ENCODE measurements around the gene ZNF638. TPM values are rescaled to one million over a fixed set of nuclear protein-coding genes. Genes with fewer than 3 reads are reported as not detected.

Gene ZNF638
- total and polyA plus RNA-seq, 9 of the 15 experiments (the other 6 are each of a cell fraction or from before 2014, with no cell fraction given) = 53.3 to 165 (median 98.8) TPM

- TF ChIP-seq UBTF (IDR thresholded peaks at IDR 0.05; ENCODE audit: borderline replicate concordance in 1 of 2, low read depth in 2 of 2, low read length in 2 of 2) = no peak
- TF ChIP-seq HBP1 (CRISPR knock-in tag; IDR thresholded peaks at IDR 0.05) = no peak
- TF ChIP-seq KDM5B (IDR thresholded peaks at IDR 0.05; ENCODE audit: insufficient replicate concordance, low read depth, low read length) = no peak
- TF ChIP-seq RAD21 (CRISPR knock-in tag; conservative IDR thresholded peaks at IDR 0.05 in 1 of 2, IDR thresholded peaks at IDR 0.05 in 1 of 2) = no peak
These were observed 147.7 kb downstream of the ZNF638 start (continued) for GRCh38 chr2:71479261-71479660.

DNA sequence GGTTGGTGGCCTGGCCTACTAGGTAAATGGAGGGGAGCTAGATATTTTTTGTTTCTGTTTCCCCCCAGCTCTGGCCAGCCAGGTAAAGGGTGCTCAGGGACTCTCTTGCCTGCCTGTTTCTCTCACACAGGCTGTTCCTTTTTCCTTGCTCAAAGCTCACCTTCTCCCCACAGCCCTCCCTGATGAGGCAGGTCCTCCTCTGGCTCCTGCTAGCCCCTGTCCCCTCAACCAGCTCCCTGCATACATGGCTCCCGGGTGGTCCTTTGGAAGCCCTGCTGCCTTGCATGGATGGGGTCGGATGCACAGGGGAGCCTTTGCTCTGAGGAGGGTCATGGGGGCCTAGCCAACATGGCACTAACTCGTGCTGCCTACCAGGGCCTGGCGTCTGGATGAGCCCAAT is 149.5 kb downstream of the ZNF638 start:
- no peak for DNase-seq (ENCODE audit: extremely low read depth in 1 of 4, low spot score in 3 of 4)
- peaks cover 13 to 28% of the 10 kb centered on the region in 2 experiments; a peak in 4 of 5 replicates for H3K27me3 ChIP-seq (ENCODE audit: control insufficient read depth in 2 of 2, insufficient read depth in 2 of 2, low read length in 2 of 2)
- no peaks in the 10 kb centered on the region for H4K20me1 ChIP-seq (replicated peaks; ENCODE audit: control insufficient read depth, insufficient read depth, low read length)
- WGBS (ENCODE audit: insufficient coverage, low coverage, missing lambda C conversion rate) = 0% methylated on average over 4 of the region's 4 CpGs
- H3K4me1 ChIP-seq (replicated peaks in 1 of 2; ENCODE audit: control insufficient read depth in 2 of 2, insufficient read depth in 2 of 2, low read length in 2 of 2) = no peaks in the 10 kb centered on the region
- no peak for FAIRE-seq
- H3K9me3 ChIP-seq (replicated peaks; ENCODE audit: control insufficient read depth, insufficient read depth, low read depth, low read length) = no peaks in the 10 kb centered on the region
- no peak for ATAC-seq
- in situ Hi-C loops (cut with MboI) (no loop called here), intact Hi-C loops (cut with micrococcal nuclease) (no loop called here)
- no peaks in the 10 kb centered on the region for H3K79me2 ChIP-seq (ENCODE audit: control insufficient read depth, insufficient read depth, low read length)
- ChIA-PET POLR2A (no interaction called here), CTCF (ENCODE audit: low intra/inter-chr PET ratio) (no interaction called here)
- no peaks in the 10 kb centered on the region for H3K9me1 ChIP-seq (ENCODE audit: control insufficient read depth, insufficient read depth, low read length)
- H3K36me3 ChIP-seq (ENCODE audit: control insufficient read depth, insufficient read depth, low read length) = no peaks in the 10 kb centered on the region
- no TSS peak for BruUV-seq (replicated peaks)
- H3K27ac ChIP-seq (ENCODE audit: extremely low read depth, low read depth, low read length) = no peak overlapping the region
- no peak overlapping the region for H3K4me3 ChIP-seq
- H3K4me2 ChIP-seq (ENCODE audit: insufficient read depth, low read length) = no peak overlapping the region
- no peak overlapping the region for H3K9ac ChIP-seq (ENCODE audit: insufficient read depth in 1 of 2, low read depth in 2 of 2, low read length in 2 of 2)
- no peak overlapping the region for H2AFZ ChIP-seq (ENCODE audit: low read depth, low read length)
- TF ChIP-seq HBP1 (CRISPR knock-in tag; IDR thresholded peaks at IDR 0.05) (no peak), SREBF1 (IDR thresholded peaks at IDR 0.05; ENCODE audit: borderline replicate concordance, low read depth, low read length) (no peak), NFIC (IDR thresholded peaks at IDR 0.05) (no peak), CBX1 (IDR thresholded peaks at IDR 0.05; ENCODE audit: low read depth) (no peak), HDAC2 (IDR thresholded peaks at IDR 0.05) (no peak), RNF2 (IDR thresholded peaks at IDR 0.05) (no peak), EP400 (IDR thresholded peaks at IDR 0.05) (no peak), SNIP1 (IDR thresholded peaks at IDR 0.05; ENCODE audit: low read depth) (no peak), GTF2F1 (IDR thresholded peaks at IDR 0.05; ENCODE audit: low read depth, low read length) (no peak), HIVEP1 (CRISPR knock-in tag; IDR thresholded peaks at IDR 0.05) (no peak), MAZ (CRISPR knock-in tag; conservative IDR thresholded peaks at IDR 0.05 in 1 of 2, IDR thresholded peaks at IDR 0.05 in 1 of 2) (no peak)
- TF ChIP-seq, protein P1, sequence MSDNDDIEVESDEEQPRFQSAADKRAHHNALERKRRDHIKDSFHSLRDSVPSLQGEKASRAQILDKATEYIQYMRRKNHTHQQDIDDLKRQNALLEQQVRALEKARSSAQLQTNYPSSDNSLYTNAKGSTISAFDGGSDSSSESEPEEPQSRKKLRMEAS (CRISPR knock-in tag; IDR thresholded peaks at IDR 0.05) = no peak
- TF ChIP-seq, protein P2, sequence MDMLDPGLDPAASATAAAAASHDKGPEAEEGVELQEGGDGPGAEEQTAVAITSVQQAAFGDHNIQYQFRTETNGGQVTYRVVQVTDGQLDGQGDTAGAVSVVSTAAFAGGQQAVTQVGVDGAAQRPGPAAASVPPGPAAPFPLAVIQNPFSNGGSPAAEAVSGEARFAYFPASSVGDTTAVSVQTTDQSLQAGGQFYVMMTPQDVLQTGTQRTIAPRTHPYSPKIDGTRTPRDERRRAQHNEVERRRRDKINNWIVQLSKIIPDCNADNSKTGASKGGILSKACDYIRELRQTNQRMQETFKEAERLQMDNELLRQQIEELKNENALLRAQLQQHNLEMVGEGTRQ (CRISPR knock-in tag; IDR thresholded peaks at IDR 0.05) = no peak

Data from K562 (cell line).